Natural killer cell (primary cell): ENCODE results near the gene NT5E. TPM values are rescaled to one million over a fixed set of nuclear protein-coding genes. Genes with fewer than 3 reads are reported as not detected.

ENCODE experiments used
- ATAC-seq, 3 donors: fragments of 150-1000 bp in 2 of 3; fragments of 200-7000 bp in 1 of 3; cut with Tn5 transposase; 1 replicate in 1 of 3; 2 replicates in 2 of 3; pipeline ENCODE4 v1.10.0; 2021; ENCODE audit warnings: mild to moderate bottlenecking in 2 of 3, moderate library complexity in 2 of 3
- DNase-seq, 2 donors: peaks; one replicate each; pipeline versions ENCODE4 v3.0.0 to v3.0.0-alpha.2; 2013 to 2021; ENCODE audit warnings: mixed read lengths in 1 of 2
- H3K27ac ChIP-seq: one replicate; pipeline ENCODE4 v1.5.1; 2013; ENCODE audit warnings: mild to moderate bottlenecking, low read length
- H3K27me3 ChIP-seq: one replicate; pipeline ENCODE4 v1.6.1; 2013; ENCODE audit warnings: low read length; ENCODE audit not compliant: control insufficient read depth, insufficient read depth
- H3K36me3 ChIP-seq: one replicate; pipeline ENCODE4 v1.6.1; 2013; ENCODE audit warnings: low read length; ENCODE audit not compliant: control insufficient read depth, insufficient read depth
- H3K4me1 ChIP-seq: one replicate; pipeline ENCODE4 v1.6.1; 2013; ENCODE audit warnings: low read length; ENCODE audit not compliant: control insufficient read depth, insufficient read depth
- H3K4me3 ChIP-seq: one replicate; pipeline ENCODE4 v1.5.1; 2013; ENCODE audit warnings: low read length
- H3K9me3 ChIP-seq: one replicate; pipeline ENCODE4 v1.6.1; 2013; ENCODE audit warnings: low read length; ENCODE audit not compliant: control insufficient read depth, insufficient read depth
- H3K27ac Mint-ChIP-seq, 2 donors: one replicate each; pipeline ENCODE4 v1.8.0; 2022; ENCODE audit warnings: mild to moderate bottlenecking in 2 of 2, mixed read lengths in 2 of 2, moderate library complexity in 1 of 2
- H3K27me3 Mint-ChIP-seq, 2 donors: one replicate each; pipeline ENCODE4 v1.8.0; 2022; ENCODE audit warnings: low read depth in 2 of 2, mixed read lengths in 2 of 2
- H3K36me3 Mint-ChIP-seq: one replicate; pipeline ENCODE4 v1.8.0; 2022; ENCODE audit warnings: mixed read lengths
- H3K4me1 Mint-ChIP-seq, 2 donors: one replicate each; pipeline ENCODE4 v1.8.0; 2022; ENCODE audit warnings: mixed read lengths in 2 of 2
- H3K4me3 Mint-ChIP-seq: one replicate; pipeline ENCODE4 v1.8.0; 2022; ENCODE audit warnings: mild to moderate bottlenecking, moderate library complexity, mixed read lengths
- H3K9me3 Mint-ChIP-seq, 2 donors: one replicate each; pipeline ENCODE4 v1.8.0; 2022; ENCODE audit warnings: mixed read lengths in 2 of 2
- WGBS: methylation state at CpG from one replicate; pipeline ENCODE4 v1.1.7; 2013; ENCODE audit warnings: missing lambda C conversion rate; ENCODE audit not compliant: insufficient coverage; 5-methylcytosine and 5-hydroxymethylcytosine counted together
- intact Hi-C: fragments of 100-400 bp; cut with micrococcal nuclease; formaldehyde crosslinking; loops from one replicate; pipeline ENCODE4 v1.14.2; 2022
- total RNA-seq, 4 donors: library from RNA; stranded (reverse); fragments of 120-200 nt in 1 of 4; gene quantifications; one replicate each; pipeline versions ENCODE4 v1.2.3 to v1.2.4, GENCODE V29; 2013 to 2022
- TF ChIP-seq, protein P1 (sequence below): fragments of 200-600 bp; IDR thresholded peaks from one replicate; pipeline ENCODE4 v1.8.0; 2022; ENCODE audit warnings: antibody characterized with exemption

The NT5E gene
- total RNA-seq, 3 donors from 2014 or later (not counting 1 experiment from before 2014, with no cell fraction given) = 0.57 to 0.70 TPM; not detected in 1

DNA sequence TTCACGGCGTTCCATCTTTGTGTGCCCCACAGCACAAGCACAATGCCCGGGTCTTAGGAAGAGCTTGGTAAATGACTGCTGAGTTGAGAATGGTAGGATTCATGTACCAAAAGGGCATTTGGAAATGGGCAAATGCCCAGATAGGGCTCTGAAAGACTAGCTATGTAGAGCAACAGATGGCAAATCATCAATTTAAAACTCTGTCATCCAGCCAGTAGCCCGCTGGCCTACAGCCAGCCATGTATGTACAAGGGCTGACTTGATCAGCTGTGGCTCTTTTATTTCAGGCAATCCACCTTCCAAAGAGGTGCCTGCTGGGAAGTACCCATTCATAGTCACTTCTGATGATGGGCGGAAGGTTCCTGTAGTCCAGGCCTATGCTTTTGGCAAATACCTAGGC lies 35.1 kb downstream of the NT5E start:
- peaks cover 11 to 22% of the 10 kb centered on the region in 2 donors for H3K27me3 Mint-ChIP-seq
- intact Hi-C loops = no loop called here
- H3K4me1 Mint-ChIP-seq = peaks cover 6% of the 10 kb centered on the region in 2 donors

DNA sequence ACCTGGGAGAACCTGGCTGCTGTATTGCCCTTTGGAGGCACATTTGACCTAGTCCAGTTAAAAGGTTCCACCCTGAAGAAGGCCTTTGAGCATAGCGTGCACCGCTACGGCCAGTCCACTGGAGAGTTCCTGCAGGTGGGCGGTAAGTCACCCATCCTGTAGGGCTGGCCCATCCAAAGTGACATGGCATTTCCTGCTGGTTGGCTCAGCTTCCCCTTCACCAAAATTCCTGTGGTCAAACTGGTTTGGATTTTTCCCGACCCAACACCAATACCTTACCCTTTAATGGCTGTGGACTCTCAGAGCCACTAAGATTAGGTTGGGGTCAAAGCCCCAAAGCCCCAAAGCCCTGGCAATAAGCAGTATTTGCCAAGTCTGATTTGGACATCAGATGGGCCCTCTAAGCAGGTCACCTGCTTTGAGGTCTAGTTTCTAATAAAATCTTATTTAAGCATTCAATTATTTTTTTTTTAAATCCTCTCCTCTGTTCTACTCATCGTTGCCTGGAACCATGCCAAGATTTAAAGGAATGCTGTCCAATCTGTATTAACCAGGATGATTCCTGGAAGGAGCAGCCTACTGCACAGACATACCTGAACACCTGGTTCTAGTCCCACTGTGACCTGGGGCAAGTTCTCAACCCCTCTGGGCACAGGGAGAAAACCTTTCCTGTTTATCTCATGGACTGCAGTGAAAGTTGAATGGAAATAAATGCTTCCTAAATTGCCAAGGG lies 40.8 kb downstream of the NT5E start:
- H3K4me3 Mint-ChIP-seq = no peak overlapping the region
- H3K36me3 Mint-ChIP-seq = no peaks in the 10 kb centered on the region
- intact Hi-C loops = no loop called here
- H3K27me3 ChIP-seq = no peaks in the 10 kb centered on the region
- no peak for DNase-seq
- TF ChIP-seq, protein P1, sequence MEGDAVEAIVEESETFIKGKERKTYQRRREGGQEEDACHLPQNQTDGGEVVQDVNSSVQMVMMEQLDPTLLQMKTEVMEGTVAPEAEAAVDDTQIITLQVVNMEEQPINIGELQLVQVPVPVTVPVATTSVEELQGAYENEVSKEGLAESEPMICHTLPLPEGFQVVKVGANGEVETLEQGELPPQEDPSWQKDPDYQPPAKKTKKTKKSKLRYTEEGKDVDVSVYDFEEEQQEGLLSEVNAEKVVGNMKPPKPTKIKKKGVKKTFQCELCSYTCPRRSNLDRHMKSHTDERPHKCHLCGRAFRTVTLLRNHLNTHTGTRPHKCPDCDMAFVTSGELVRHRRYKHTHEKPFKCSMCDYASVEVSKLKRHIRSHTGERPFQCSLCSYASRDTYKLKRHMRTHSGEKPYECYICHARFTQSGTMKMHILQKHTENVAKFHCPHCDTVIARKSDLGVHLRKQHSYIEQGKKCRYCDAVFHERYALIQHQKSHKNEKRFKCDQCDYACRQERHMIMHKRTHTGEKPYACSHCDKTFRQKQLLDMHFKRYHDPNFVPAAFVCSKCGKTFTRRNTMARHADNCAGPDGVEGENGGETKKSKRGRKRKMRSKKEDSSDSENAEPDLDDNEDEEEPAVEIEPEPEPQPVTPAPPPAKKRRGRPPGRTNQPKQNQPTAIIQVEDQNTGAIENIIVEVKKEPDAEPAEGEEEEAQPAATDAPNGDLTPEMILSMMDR = no peak
- H3K9me3 ChIP-seq = no peaks in the 10 kb centered on the region
- no peaks in the 10 kb centered on the region for H3K36me3 ChIP-seq
- no peak overlapping the region for H3K4me3 ChIP-seq
- no peak overlapping the region for H3K27ac Mint-ChIP-seq
- no peak overlapping the region for H3K27ac ChIP-seq
- H3K4me1 Mint-ChIP-seq = no peaks in the 10 kb centered on the region
- H3K9me3 Mint-ChIP-seq = no peaks in the 10 kb centered on the region
- 80% methylated on average over 6 of the region's 6 CpGs for WGBS
- H3K27me3 Mint-ChIP-seq = peaks cover 0 to 6% of the 10 kb centered on the region in 2 donors
- no peak for ATAC-seq
- no peaks in the 10 kb centered on the region for H3K4me1 ChIP-seq

More for the DNA sequence above, 35.1 kb downstream of the NT5E start:
- H3K27ac Mint-ChIP-seq = no peak overlapping the region
- TF ChIP-seq, protein P1 = no peak
- DNase-seq (no peak), ATAC-seq (no peak)
- Histone ChIP-seq H3K36me3 (no peaks in the 10 kb centered on the region), H3K9me3 (no peaks in the 10 kb centered on the region), H3K27me3 (peaks cover 4% of the 10 kb centered on the region), H3K4me3 (no peak overlapping the region), H3K27ac (no peak overlapping the region), H3K4me1 (no peaks in the 10 kb centered on the region)
- H3K36me3 Mint-ChIP-seq = no peaks in the 10 kb centered on the region
- H3K4me3 Mint-ChIP-seq = no peak overlapping the region
- over 99% methylated on average over 5 of the region's 5 CpGs for WGBS
- H3K9me3 Mint-ChIP-seq = no peaks in the 10 kb centered on the region

DNA sequence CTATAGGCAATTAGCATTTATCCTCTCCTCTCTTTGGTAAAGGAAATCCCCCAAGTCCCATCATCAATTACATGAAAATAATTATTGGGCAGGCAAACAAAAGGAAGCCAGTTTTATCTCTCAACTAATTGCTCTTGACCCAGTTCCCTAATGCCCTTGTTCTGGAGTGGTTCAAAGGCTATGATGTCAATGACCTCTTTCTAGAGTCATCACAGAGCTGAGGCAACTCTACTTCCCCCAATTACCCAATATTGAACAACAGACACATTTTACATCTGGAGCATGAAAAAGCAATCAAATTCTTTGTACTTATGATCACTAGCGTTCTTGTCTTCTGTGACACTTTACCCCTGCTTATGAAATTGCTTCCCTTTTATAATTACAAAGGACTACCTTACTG lies 43.5 kb downstream of the NT5E start:
- DNase-seq = no peak
- Mint-ChIP-seq H3K36me3 (no peaks in the 10 kb centered on the region), H3K4me1 (peaks cover 8 to 11% of the 10 kb centered on the region in 2 donors), H3K9me3 (no peaks in the 10 kb centered on the region), H3K27ac (no peak overlapping the region), H3K4me3 (no peak overlapping the region), H3K27me3 (no peaks in the 10 kb centered on the region)
- Histone ChIP-seq H3K4me3 (no peak overlapping the region), H3K4me1 (no peaks in the 10 kb centered on the region), H3K36me3 (no peaks in the 10 kb centered on the region), H3K9me3 (peaks cover 8% of the 10 kb centered on the region), H3K27me3 (no peaks in the 10 kb centered on the region), H3K27ac (no peak overlapping the region)
- WGBS = no CpG with 5 or more reads among the region's 1 CpG
- intact Hi-C loops = no loop called here
- TF ChIP-seq, protein P1 = no peak
- ATAC-seq = no peak
